ENCODE data around the gene LHX6. TPM values are rescaled to one million over a fixed set of nuclear protein-coding genes. Genes with fewer than 3 reads are reported as not detected.

Gene LHX6
- total and polyA plus RNA-seq, 10 donors: 0.04 to 1.3 (median 0.40) TPM; not detected in 3

GRCh38 chr9:122188369-122188768, 40.4 kb downstream of the LHX6 start:
- no peak for DNase-seq
- H3K9me3 ChIP-seq: no peaks in the 10 kb centered on the region
- no peaks in the 10 kb centered on the region for H3K4me1 ChIP-seq
- H3K27me3 ChIP-seq (replicated peaks in 1 of 7): no peaks in the 10 kb centered on the region
- TF ChIP-seq CTCF (IDR thresholded peaks at IDR 0.05 in 8 of 11, conservative IDR thresholded peaks at IDR 0.05 in 3 of 11): no peak
- no peak for TF ChIP-seq POLR2AphosphoS5 (IDR thresholded peaks at IDR 0.05)
- TF ChIP-seq POLR2A (IDR thresholded peaks at IDR 0.05): no peak
- H3K4me3 ChIP-seq: no peak overlapping the region
- WGBS, 5 donors: 88 to 93% (median 90%) methylated on average over 6 of the region's 6 CpGs
- H3K27ac ChIP-seq: no peak overlapping the region
- intact Hi-C loops (cut with DNase I; ENCODE audit: low total_unique reads): no loop called here
- no peaks in the 10 kb centered on the region for H3K36me3 ChIP-seq

- 86 to 95% (median 94%) methylated on average over 8 of the region's 8 CpGs for WGBS, 5 donors
- Histone ChIP-seq H3K27me3 (replicated peaks in 1 of 7) (peaks cover 0 to 14% (median 0%) of the 10 kb centered on the region in 7 donors), H3K4me3 (no peak overlapping the region), H3K9me3 (no peaks in the 10 kb centered on the region), H3K36me3 (no peaks in the 10 kb centered on the region), H3K27ac (no peak overlapping the region), H3K4me1 (no peaks in the 10 kb centered on the region)
- intact Hi-C loops (cut with DNase I; ENCODE audit: low total_unique reads): no loop called here
- no peak for TF ChIP-seq POLR2AphosphoS5 (IDR thresholded peaks at IDR 0.05)
- DNase-seq: peak; percentile 35
These were observed 41.8 kb downstream of the LHX6 start for GRCh38 chr9:122186777-122187470.

- Histone ChIP-seq H3K9me3 (no peaks in the 10 kb centered on the region), H3K36me3 (no peaks in the 10 kb centered on the region), H3K27me3 (replicated peaks in 1 of 7) (peaks cover 0 to 19% (median 0%) of the 10 kb centered on the region in 7 donors), H3K4me3 (no peak overlapping the region), H3K4me1 (no peaks in the 10 kb centered on the region), H3K27ac (no peak overlapping the region)
- intact Hi-C loops (cut with DNase I; ENCODE audit: low total_unique reads): no loop called here
- TF ChIP-seq CTCF (IDR thresholded peaks at IDR 0.05 in 8 of 11, conservative IDR thresholded peaks at IDR 0.05 in 3 of 11): no peak
- no peak for TF ChIP-seq POLR2A (IDR thresholded peaks at IDR 0.05)
- peak; percentile 13 for DNase-seq
- WGBS, 5 donors: 79 to 89% (median 86%) methylated on average over 5 of the region's 5 CpGs
These were observed 42.5 kb downstream of the LHX6 start for GRCh38 chr9:122186301-122186700.

GRCh38 chr9:122184551-122184950, 44.2 kb downstream of the LHX6 start:
- Histone ChIP-seq H3K27me3 (replicated peaks in 1 of 7) (peaks cover 0 to 19% (median 0%) of the 10 kb centered on the region in 7 donors), H3K9me3 (no peaks in the 10 kb centered on the region), H3K27ac (no peak overlapping the region), H3K4me1 (no peaks in the 10 kb centered on the region), H3K36me3 (no peaks in the 10 kb centered on the region), H3K4me3 (no peak overlapping the region)
- 82 to 100% (median 93%) methylated on average over 1 of the region's 1 CpG for WGBS, 5 donors
- intact Hi-C loops (cut with DNase I; ENCODE audit: low total_unique reads): no loop called here
- TF ChIP-seq POLR2AphosphoS5 (IDR thresholded peaks at IDR 0.05): no peak
- TF ChIP-seq POLR2A (IDR thresholded peaks at IDR 0.05): no peak
- no peak for TF ChIP-seq CTCF (IDR thresholded peaks at IDR 0.05 in 8 of 11, conservative IDR thresholded peaks at IDR 0.05 in 3 of 11)
- DNase-seq: no peak
